Caco-2 (cell line): ENCODE measurements around the gene XKR3. TPM values are rescaled to one million over a fixed set of nuclear protein-coding genes. Genes with fewer than 3 reads are reported as not detected.
"Not testable (repeated sequence)": the region's sequence is repeated elsewhere in the genome, so short reads cannot be mapped to it uniquely, and the experiment has no call there.

Experiments used
- BruUV-seq: library from RNA; stranded (reverse); fragments of 400-500 nt; replicated peaks from 2 replicates; lab custom pipeline; 2021; lab: Mats Ljungman, UMichigan
- CTCF ChIA-PET: fragments of 300-600 bp; sonication (Branson Sonifier 250); formaldehyde crosslinking; loops from one replicate; lab custom pipeline; 2022; ENCODE audit warnings: antibody characterized with exemption; lab: Charles Lee
- POLR2A ChIA-PET: fragments of 300-600 bp; sonication (Branson Sonifier 250); formaldehyde crosslinking; loops from one replicate; lab custom pipeline; 2022; ENCODE audit warnings: antibody characterized with exemption; lab: Charles Lee
- DNase-seq, 2 experiments: peaks; one replicate each; pipeline versions ENCODE4 v3.0.0 to v3.0.0-alpha.2; 2020 to 2022
- H3K27me3 ChIP-seq: replicated peaks from 2 replicates; pipeline ENCODE4 v1.6.0; 2011; ENCODE audit warnings: low read length; ENCODE audit not compliant: control insufficient read depth, insufficient read depth
- H3K36me3 ChIP-seq: 2 replicates; pipeline ENCODE4 v1.5.1; 2011; ENCODE audit warnings: low read length; ENCODE audit not compliant: control insufficient read depth, insufficient read depth
- H3K4me1 ChIP-seq: fragments of 250-450 bp; sonication (Bioruptor Pico); 2 replicates; pipeline ENCODE4 v1.5.1; 2020; ENCODE audit warnings: mild to moderate bottlenecking
- H3K4me3 ChIP-seq: 2 replicates; pipeline ENCODE4 v1.5.1; 2011; ENCODE audit warnings: low read depth, mild to moderate bottlenecking, control low read depth, low read length
- H3K9me3 ChIP-seq: fragments of 250-450 bp; sonication (Bioruptor Pico); 2 replicates; pipeline ENCODE4 v1.5.1; 2020; ENCODE audit warnings: mild to moderate bottlenecking, moderate library complexity
- H3K27ac Mint-ChIP-seq: one replicate; pipeline ENCODE4 v1.8.0; 2022; ENCODE audit warnings: mixed read lengths; ENCODE audit not compliant: unreplicated experiment
- H3K27me3 Mint-ChIP-seq: one replicate; pipeline ENCODE4 v1.8.0; 2022; ENCODE audit warnings: mixed read lengths; ENCODE audit not compliant: insufficient read depth, unreplicated experiment
- H3K36me3 Mint-ChIP-seq: one replicate; pipeline ENCODE4 v1.8.0; 2022; ENCODE audit warnings: mild to moderate bottlenecking, mixed read lengths; ENCODE audit not compliant: insufficient read depth, unreplicated experiment
- H3K4me1 Mint-ChIP-seq: one replicate; pipeline ENCODE4 v1.8.0; 2022; ENCODE audit warnings: low read depth, mixed read lengths; ENCODE audit not compliant: unreplicated experiment
- H3K4me3 Mint-ChIP-seq: one replicate; pipeline ENCODE4 v1.8.0; 2022; ENCODE audit warnings: mild to moderate bottlenecking, moderate library complexity, mixed read lengths; ENCODE audit not compliant: unreplicated experiment
- H3K9me3 Mint-ChIP-seq: one replicate; pipeline ENCODE4 v1.8.0; 2022; ENCODE audit warnings: mixed read lengths; ENCODE audit not compliant: unreplicated experiment
- intact Hi-C: fragments of 100-400 bp; cut with micrococcal nuclease; formaldehyde crosslinking; loops from one replicate; pipeline ENCODE4 v1.10.0; 2022; ENCODE audit not compliant: unreplicated experiment
- total RNA-seq: library from RNA; stranded (reverse); gene quantifications from 2 replicates; pipeline ENCODE4 v1.2.3, GENCODE V29; 2022

XKR3 gene
- total RNA-seq, 1 experiment from 2014 or later, result not detected

GRCh38 chr22:16762224-16762623, 63.0 kb downstream of the XKR3 start:
- CTCF ChIA-PET, intact Hi-C loops, H3K9me3 Mint-ChIP-seq: not testable (repeated sequence)

GRCh38 chr22:16760416-16760815, 64.8 kb downstream of the XKR3 start:
- BruUV-seq, H3K27me3 Mint-ChIP-seq, DNase-seq, H3K9me3 ChIP-seq, POLR2A ChIA-PET, CTCF ChIA-PET, H3K9me3 Mint-ChIP-seq, H3K36me3 Mint-ChIP-seq, H3K27ac Mint-ChIP-seq, H3K36me3 ChIP-seq, H3K4me1 Mint-ChIP-seq, H3K4me1 ChIP-seq, H3K27me3 ChIP-seq, H3K4me3 ChIP-seq, intact Hi-C loops, H3K4me3 Mint-ChIP-seq: not testable (repeated sequence)

More at GRCh38 chr22:16762224-16762623, 63.0 kb downstream of the XKR3 start:
- H3K4me3 ChIP-seq, H3K4me1 Mint-ChIP-seq, H3K4me1 ChIP-seq, H3K4me3 Mint-ChIP-seq, H3K36me3 ChIP-seq, H3K36me3 Mint-ChIP-seq, BruUV-seq, POLR2A ChIA-PET, H3K27me3 Mint-ChIP-seq, H3K27me3 ChIP-seq, H3K9me3 ChIP-seq, DNase-seq, H3K27ac Mint-ChIP-seq: not testable (repeated sequence)

GRCh38 chr22:16749282-16749681, 75.9 kb downstream of the XKR3 start:
- POLR2A ChIA-PET, intact Hi-C loops, H3K36me3 Mint-ChIP-seq, H3K36me3 ChIP-seq, H3K9me3 Mint-ChIP-seq, H3K27me3 Mint-ChIP-seq, H3K27ac Mint-ChIP-seq, CTCF ChIA-PET, DNase-seq, H3K4me3 Mint-ChIP-seq, H3K9me3 ChIP-seq, BruUV-seq, H3K4me1 Mint-ChIP-seq, H3K4me1 ChIP-seq, H3K27me3 ChIP-seq, H3K4me3 ChIP-seq: not testable (repeated sequence)

- H3K36me3 Mint-ChIP-seq, intact Hi-C loops, H3K27ac Mint-ChIP-seq, CTCF ChIA-PET, H3K36me3 ChIP-seq, H3K27me3 ChIP-seq, DNase-seq, H3K27me3 Mint-ChIP-seq, H3K9me3 ChIP-seq, H3K4me3 ChIP-seq, POLR2A ChIA-PET, H3K4me1 ChIP-seq, H3K4me3 Mint-ChIP-seq, BruUV-seq, H3K4me1 Mint-ChIP-seq, H3K9me3 Mint-ChIP-seq: not testable (repeated sequence)
These were observed 76.9 kb downstream of the XKR3 start for GRCh38 chr22:16748160-16748929.

GRCh38 chr22:16747266-16748159, 77.7 kb downstream of the XKR3 start:
- H3K4me1 Mint-ChIP-seq, H3K36me3 Mint-ChIP-seq, H3K4me1 ChIP-seq, intact Hi-C loops, H3K27ac Mint-ChIP-seq, H3K27me3 ChIP-seq, DNase-seq, H3K9me3 Mint-ChIP-seq, CTCF ChIA-PET, H3K9me3 ChIP-seq, POLR2A ChIA-PET, BruUV-seq, H3K4me3 Mint-ChIP-seq, H3K27me3 Mint-ChIP-seq, H3K4me3 ChIP-seq, H3K36me3 ChIP-seq: not testable (repeated sequence)

GRCh38 chr22:16734271-16734670, 90.9 kb downstream of the XKR3 start:
- peaks cover 10% of the 10 kb centered on the region for H3K4me1 Mint-ChIP-seq
- BruUV-seq, H3K27me3 ChIP-seq, intact Hi-C loops, H3K9me3 ChIP-seq, H3K4me3 ChIP-seq, H3K36me3 Mint-ChIP-seq, H3K9me3 Mint-ChIP-seq, H3K4me3 Mint-ChIP-seq, H3K36me3 ChIP-seq, POLR2A ChIA-PET, H3K27ac Mint-ChIP-seq, CTCF ChIA-PET, H3K27me3 Mint-ChIP-seq, H3K4me1 ChIP-seq: not testable (repeated sequence)
- DNase-seq, result peak; percentile 11 to 36
